ENCODE data around the gene SLC17A2.

- TF ChIP-seq ZBTB7A (IDR thresholded peaks at IDR 0.05; ENCODE audit: low read depth): no peak
- no peak for TF ChIP-seq EP300 (IDR thresholded peaks at IDR 0.05; ENCODE audit: borderline replicate concordance)
- TF ChIP-seq TCF12 (IDR thresholded peaks at IDR 0.05; ENCODE audit: low read depth): no peak
- no peak for TF ChIP-seq TAF1 (IDR thresholded peaks at IDR 0.05; ENCODE audit: low read depth)
- no peak for TF ChIP-seq YY1 (IDR thresholded peaks at IDR 0.05; ENCODE audit: low read depth)
- no peak for TF ChIP-seq CEBPB (IDR thresholded peaks at IDR 0.05)
Measured at GRCh38 chr6:25949695-25950094, 19.2 kb upstream of the SLC17A2 start.
